HG02885 (cell line): ENCODE measurements around the gene CHORDC1.
"Not testable (repeated sequence)": the region's sequence is repeated elsewhere in the genome, so short reads cannot be mapped to it uniquely, and the experiment has no call there.

Experiments used
- ATAC-seq: cut with Tn5 transposase; IDR thresholded peaks from one replicate; pipeline ENCODE4 v1.9.1; 2021; ENCODE audit warnings: mild to moderate bottlenecking; ENCODE audit not compliant: unreplicated experiment, poor library complexity

Gene CHORDC1

DNA sequence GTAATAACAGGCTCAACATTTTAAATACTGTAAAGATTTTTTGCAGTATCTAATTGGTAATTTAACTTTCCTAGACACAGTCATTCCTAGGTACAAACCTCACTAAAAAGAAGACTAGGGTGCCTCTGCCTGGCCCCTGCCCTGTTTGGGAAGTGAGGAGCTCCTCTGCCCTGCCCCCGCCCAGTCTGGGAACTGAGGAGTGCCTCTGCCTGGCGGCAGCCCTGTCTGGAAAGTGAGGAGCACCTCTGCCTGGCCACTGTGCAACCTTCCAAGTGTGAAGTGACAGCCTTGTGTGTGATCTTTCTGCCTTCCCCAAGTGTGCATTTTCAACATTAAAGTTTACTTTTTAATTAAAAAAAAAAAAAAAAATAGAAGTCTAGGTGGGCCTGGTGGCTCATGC lies 4.2 kb downstream of the CHORDC1 start:
- no peak for ATAC-seq

DNA sequence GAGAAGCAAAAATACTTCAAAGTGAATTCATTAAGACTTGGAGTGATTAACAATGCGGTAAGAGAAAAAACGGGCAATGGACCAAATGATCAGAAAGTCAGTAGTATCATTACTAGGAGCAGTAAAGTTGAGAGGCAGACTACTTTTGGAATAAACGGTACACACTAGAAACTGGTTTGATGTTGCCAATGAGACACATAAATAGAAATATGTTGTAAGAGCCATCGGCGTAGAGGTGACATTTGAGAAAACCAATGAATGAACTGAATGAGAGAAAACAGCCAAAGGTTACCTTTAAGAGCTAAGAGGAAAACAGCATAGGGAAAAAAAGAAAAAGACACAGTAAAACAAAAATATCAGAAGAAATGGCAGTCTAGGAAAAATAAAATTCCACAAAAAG lies 6.2 kb downstream of the CHORDC1 start:
- ATAC-seq = no peak

DNA sequence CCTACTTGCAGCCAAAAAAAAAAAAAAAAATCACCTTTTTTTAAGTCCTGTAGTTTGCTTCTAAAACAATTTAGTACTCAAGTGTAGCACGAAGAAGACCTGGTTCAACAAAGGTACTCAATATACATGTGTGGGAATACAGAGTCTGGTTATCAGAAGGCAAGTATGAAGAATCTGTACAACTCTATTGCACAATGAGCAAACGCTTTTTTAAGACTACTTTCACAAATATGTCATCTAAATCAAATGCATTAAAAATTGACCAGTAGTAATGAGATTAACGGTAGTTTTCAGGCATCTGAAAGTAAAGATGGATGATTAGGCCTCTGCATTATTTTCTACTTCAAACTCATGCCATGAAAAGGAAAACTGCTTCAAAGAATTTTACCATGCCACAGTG lies 9.5 kb downstream of the CHORDC1 start:
- ATAC-seq = no peak

DNA sequence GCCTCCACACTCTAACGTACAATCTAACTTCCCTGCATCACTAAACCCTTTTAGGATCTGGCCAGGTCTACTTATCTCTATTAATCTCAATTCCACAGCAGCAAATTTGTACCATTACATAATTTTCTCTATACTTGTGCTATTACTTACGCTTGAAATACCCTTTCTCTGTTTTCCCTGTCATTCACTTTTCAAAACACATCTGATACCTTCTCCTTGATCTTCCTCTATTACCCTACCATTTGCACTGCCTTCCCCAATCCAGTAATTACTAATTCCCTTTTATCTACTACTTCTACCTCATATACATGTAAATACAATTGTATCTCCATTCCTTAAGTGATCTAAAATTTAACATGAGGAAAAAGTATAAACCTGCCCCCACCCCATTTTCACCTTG lies 14.0 kb downstream of the CHORDC1 start:
- ATAC-seq = no peak

DNA sequence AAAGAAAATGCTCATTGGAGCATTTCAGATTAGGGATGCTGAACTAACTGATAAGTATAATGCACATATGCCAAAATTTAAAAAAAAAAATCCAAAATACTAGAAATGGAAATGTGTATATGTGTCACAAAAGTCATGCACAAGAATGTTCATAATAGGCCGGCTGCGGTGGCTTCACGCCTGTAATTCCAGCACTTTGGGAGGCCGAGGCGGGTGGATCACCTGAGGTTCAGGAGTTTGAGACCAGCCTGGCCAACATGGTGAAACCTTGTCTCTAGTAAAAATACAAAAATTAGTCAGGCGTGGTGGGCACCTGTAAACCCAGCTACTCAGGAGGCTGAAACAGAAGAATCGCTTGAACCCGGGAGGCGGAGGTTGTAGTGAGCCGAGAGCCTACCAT lies 14.9 kb downstream of the CHORDC1 start:
- ATAC-seq = not testable (repeated sequence)

DNA sequence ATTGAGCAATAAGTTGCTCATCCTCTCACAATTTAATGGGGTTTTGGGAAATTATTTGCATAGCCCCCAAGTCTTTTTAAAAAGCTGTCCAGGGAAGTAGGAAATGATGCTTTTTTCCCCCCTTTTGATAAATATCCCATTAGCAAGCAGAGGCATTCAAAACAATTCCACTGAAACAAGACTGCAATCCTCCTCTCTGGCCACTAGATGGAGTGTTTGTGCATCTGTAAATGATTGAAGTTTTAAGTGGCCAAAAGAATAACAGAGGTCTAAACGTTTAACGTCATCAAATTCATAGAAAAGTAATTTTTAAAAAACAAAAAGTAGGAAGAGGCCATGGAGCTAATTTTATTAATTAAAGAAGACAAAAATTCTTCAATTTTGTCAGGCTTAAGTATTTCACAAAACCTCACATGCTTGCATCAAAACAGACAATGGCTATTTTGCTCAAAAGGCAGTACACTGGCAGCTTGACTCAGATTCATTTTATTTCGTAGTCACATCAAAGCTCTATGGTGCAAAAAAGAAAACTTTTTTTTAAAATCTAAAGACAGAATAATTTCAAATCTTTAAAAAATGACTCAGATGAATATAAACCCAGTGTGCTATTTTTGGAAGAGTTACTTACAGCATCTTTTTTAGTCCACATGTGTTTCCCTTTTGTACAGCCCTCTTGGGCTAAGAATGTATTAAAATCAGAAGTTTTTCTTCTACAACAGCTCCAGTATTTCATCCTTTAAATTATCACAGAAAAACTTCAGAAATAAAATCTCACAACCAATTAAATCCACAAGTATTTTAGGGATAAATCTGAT lies 17.8 kb downstream of the CHORDC1 start:
- ATAC-seq = peak; percentile 87

DNA sequence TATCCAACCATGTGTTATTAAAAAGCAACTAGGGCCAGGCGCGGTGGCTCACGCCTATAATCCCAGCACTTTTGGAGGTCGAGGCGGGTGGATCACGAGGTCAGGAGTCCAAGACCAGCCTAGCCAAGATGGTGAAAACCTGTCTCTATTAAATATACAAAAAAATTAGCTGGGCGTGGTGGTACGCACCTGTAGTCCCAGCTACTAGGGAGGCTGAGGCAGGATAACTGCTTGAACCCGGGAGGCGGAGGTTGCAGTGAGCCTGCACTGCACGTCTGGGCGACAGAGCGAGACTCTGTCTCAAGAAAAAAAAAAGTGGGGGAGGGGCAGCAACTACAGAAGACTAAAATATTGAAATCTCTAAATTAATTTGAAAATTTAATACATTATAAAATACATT lies 18.4 kb downstream of the CHORDC1 start:
- no peak for ATAC-seq

DNA sequence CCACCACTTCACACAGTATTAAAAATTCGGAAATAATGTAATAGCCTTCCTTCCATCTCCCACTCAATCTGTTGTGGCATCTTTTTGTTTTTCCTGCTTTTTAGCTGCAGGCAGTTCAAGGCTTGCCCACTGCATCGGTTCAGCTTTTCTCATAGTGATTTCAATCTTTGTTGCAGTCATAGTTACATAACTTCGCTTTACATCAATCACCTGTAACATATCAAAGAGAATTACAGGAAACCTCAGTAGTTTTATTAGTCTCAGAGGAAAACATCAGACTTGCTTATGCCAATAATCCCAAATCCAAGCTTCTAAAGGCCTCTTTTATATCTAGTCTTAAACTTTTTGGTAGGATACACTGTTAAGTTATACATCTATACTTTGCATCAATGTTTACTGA lies 20.5 kb downstream of the CHORDC1 start:
- no peak for ATAC-seq

DNA sequence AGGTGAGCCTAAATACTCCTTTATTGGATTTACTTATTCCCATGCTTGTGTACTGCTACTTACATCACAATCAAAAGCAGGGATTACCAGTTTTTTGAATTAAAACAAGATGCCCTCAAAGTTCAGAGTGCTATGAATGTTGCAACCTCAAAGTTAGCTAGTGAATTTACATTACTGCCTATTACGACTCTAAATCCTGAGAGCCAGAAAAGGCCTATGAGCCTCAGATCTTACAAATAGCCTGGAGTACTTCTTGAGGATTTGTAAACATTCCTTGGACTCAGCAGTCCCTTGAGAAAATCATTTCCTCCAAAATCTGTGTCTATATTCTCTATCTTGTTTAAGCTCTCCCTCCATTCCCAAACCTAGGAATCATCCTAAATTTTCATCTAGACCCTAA lies 25.5 kb downstream of the CHORDC1 start:
- ATAC-seq = no peak

DNA sequence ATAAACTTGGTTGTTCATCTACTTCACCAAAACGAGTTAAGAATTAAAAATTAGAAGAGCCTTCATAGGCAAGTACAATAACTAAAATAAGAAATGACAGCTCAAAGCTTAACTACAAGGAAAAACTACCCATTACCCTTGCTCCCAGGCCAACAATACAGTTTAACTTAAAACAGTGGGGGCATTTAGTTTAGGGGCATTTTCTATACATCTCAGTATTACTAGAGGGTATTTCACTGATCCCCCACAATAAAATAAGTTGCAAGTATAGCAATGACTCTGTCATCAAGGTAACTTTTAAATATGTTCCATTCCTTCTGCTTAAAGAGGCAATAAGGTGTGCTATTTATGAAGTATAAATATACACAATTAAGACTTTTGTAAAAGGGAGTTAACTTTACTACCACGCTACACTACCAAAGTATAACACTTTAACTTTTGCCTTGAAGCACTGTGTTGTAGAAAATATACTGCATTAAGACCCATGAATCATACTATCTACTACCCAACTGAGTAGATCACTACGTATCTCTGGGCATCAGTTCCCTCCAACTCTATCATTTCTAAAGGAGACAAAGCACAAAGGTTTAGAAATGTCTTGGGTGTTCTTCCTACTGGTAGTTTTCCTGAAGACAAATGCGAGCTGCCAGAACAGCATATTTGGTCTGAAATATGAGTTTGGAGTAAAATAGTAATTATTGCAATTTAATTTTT lies 29.8 kb downstream of the CHORDC1 start:
- no peak for ATAC-seq

DNA sequence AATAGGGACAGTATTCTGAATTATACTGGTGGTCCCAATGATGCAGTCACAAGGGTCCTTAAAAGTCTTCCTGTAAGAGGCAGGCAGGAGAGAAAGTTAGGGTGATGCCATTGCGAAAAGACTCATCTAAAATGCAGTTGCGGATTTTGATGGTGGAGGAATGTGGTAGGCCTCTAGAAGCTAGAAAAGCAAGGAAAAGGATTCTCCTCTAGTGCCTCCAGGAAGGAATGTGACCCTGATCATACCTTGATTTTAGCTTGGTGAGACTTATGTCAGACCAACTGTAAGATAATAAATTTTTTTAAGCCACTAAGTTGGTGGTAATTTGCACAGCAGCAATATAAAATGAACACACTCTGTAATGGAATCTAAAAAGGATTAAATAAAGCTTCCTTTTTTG lies 33.8 kb downstream of the CHORDC1 start:
- ATAC-seq = no peak

DNA sequence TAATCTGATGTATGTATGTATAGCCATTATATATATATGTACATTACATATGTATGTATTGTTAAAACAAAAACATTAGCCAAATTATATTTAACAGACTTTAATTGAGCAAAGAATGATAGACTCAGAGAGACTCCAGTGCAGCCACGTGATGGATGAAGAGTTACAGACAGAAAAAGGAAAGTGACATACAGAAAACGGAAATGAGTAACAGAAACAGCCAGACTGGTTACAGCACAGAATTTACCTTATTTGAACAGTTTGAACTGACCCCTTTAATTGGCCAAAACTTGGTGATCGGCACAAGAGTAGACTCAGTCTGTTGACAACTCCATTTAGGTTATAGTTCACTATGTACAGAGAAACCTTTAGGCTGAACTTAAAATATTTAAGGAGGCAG lies 35.0 kb downstream of the CHORDC1 start:
- peak; percentile 57 for ATAC-seq

DNA sequence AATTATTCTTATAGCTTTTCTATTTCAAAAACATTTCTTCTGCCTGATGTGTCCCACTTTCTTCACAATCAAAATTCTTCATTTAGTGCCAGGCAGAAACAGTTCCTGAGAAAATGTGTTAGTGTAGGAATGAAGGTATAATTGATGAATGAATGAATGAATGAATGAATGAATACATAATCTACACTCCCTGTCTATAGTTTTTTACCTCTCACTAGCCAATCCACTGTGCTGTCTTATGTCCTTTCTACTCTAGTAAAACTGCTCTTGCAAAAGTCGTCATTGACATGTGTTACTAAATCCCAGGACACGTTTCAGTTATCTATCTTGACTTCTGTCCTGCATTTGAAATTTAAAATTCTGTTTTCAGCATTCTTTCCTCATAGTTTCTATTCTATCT lies 42.9 kb downstream of the CHORDC1 start:
- no peak for ATAC-seq

DNA sequence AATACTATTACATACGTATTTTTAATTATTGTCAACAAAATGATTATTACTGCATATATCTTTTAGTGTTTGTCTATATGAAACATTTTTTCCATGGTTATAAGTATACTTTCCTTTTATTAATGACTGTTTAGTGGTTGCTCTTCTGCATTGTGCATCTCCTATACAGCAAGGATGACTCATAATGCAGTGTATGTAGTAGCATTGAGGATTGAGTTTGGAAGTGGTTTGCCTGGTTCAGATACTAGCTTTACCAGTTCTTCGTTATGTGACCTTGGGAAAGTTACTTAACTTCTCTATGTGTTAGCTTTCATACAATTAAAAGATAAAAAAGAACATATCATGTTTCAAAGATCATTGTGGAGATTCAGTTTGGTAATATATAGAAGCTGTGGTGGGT lies 44.1 kb downstream of the CHORDC1 start:
- no peak for ATAC-seq

DNA sequence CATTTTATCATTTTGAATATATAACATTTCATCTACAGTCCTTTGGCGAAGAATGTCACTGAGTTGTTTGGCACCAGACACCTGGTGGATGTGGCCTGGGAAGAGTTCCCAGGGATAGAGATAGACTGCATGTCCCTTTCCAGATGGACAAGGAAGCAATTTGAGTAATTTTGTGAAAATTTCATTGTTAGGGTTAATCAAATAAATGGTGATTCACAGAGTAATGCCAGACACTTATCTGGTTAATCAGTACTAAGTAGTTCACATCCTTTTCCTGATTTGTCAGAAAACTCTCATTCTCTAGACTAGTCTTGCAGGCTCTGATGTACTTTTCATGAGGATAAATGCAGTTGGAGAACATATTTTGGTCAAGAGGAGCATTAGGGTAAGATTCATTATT lies 46.8 kb downstream of the CHORDC1 start:
- ATAC-seq = no peak

DNA sequence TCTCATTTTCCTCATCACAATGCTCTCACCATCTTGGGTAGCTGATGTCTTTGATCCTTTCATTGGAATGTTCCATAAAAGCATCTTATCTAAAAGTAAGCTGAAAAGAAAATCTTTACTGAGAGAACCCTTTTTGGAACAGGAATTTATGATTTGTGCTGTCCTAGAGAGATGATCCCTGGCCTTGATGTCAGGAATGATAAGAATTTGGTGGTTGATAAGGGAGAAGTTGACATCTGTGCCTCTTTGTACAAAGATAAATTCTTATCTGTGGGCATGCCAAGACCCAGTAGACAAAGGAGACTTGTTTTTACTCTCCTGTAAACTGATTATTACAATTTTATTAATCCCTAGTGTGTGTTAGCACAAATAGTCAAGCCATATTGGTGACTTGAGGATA lies 51.5 kb downstream of the CHORDC1 start:
- no peak for ATAC-seq

DNA sequence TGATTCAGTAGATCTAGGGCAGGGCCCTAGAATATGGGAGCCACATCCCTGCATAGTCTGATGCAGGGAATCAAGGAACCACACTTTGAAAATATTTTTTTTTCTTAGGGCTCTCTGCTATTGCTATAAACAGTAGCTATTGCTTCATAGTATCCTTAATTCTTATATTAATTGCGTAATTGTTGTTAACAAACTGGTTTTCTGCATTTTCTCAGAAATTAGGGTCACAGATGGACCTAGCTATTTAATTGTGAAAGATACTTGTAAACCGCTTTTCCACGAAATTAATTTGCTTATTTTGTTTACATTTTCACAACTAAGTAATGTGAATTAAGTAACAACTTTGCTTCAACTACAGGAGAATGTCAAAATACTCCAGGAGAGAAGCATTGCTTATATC lies 54.3 kb downstream of the CHORDC1 start:
- no peak for ATAC-seq

DNA sequence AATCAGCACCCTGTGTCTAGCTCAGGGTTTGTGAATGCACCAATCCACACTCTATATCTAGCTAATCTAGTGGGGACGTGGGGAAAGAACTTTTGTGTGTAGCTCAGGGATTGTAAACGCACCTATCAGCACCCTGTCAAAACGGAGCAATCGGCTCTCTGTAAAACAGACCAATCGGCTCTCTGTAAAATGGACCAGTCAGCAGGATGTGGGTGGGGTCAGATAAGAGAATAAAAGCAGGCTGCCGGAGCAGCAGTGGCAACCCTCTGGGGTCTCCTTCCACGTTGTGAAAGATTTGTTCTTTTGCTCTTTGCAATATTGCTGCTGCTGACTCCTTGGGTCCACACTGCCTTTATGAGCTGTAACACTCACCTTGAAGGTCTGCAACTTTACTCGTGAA lies 55.1 kb downstream of the CHORDC1 start:
- not testable (repeated sequence) for ATAC-seq

DNA sequence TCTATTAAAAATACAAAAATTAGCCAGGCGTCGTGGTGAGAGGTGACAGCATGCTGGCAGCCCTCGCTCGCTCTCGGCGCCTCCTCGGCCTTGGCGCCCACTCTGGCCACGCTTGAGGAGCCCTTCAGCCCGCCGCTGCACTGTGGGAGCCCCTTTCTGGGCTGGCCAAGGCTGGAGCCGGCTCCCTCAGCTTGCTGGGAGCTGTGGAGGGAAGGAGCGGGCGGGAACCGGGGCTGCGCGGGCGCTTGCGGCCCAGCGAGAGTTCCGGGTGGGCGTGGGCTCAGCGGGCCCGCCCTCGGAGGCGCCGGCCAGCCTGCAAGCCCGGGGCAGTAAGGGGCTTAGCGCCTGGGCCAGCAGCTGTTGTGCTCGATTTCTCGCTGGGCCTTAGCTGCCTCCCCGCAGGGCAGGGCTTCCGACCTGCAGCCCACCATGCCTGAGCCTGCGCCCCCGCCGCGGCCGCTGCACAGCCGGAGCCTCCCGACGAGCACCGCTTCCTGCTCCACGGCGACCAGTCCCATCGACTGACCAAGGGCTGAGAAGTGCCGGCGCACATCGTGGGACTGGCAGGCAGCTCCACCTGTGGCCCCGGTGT lies 55.8 kb downstream of the CHORDC1 start:
- not testable (repeated sequence) for ATAC-seq
